ENCODE data around the gene KIF13A. TPM values are rescaled to one million over a fixed set of nuclear protein-coding genes. Genes with fewer than 3 reads are reported as not detected.

The KIF13A gene
- total and polyA plus RNA-seq, 9 of the 15 experiments (the other 6 are each of a cell fraction or from before 2014, with no cell fraction given): 3.6 to 44.3 (median 29.7) TPM

- TF ChIP-seq MNT (conservative IDR thresholded peaks at IDR 0.05): no peak
- TF ChIP-seq PATZ1 (CRISPR knock-in tag; IDR thresholded peaks at IDR 0.05; ENCODE audit: borderline replicate concordance): no peak
- no peak for TF ChIP-seq PTRF (tag; IDR thresholded peaks at IDR 0.05)
- peak; percentile 32; the same call in 1 of the 2 replicates for TF ChIP-seq DPF2 (IDR thresholded peaks at IDR 0.05)
- TF ChIP-seq ID3 (CRISPR knock-in tag; IDR thresholded peaks at IDR 0.05): no peak
- TF ChIP-seq ID3 (tag; IDR thresholded peaks at IDR 0.05): no peak
- TF ChIP-seq TEAD4 (IDR thresholded peaks at IDR 0.05; ENCODE audit: low read length): 0 out of 2 replicates have a peak, but pooled peaks have one; percentile 3
- no peak for TF ChIP-seq TEAD4 (CRISPR knock-in tag; IDR thresholded peaks at IDR 0.05; ENCODE audit: borderline replicate concordance)
- no peak for TF ChIP-seq PBX2 (CRISPR knock-in tag; IDR thresholded peaks at IDR 0.05; ENCODE audit: low read depth)
- peak; percentile 62 for TF ChIP-seq PBX2 (tag; conservative IDR thresholded peaks at IDR 0.05; ENCODE audit: low read depth)
- no peak for TF ChIP-seq IFI16 (CRISPR knock-in tag; IDR thresholded peaks at IDR 0.05)
- TF ChIP-seq PHF21A (IDR thresholded peaks at IDR 0.05; ENCODE audit: borderline replicate concordance, low read depth): no peak
- TF ChIP-seq TAF1 (IDR thresholded peaks at IDR 0.05; ENCODE audit: control insufficient read depth, extremely low read depth, insufficient read depth, low read length, severe bottlenecking): no peak
- no peak for TF ChIP-seq HIVEP1 (CRISPR knock-in tag; IDR thresholded peaks at IDR 0.05)
- TF ChIP-seq IRF2 (CRISPR knock-in tag; IDR thresholded peaks at IDR 0.05): no peak
- no peak for TF ChIP-seq SAP30 (IDR thresholded peaks at IDR 0.05; ENCODE audit: borderline replicate concordance, insufficient read depth, low read depth, low read length, poor library complexity, severe bottlenecking)
- TF ChIP-seq MEIS2 (IDR thresholded peaks at IDR 0.05; ENCODE audit: partially characterized antibody): peak; percentile 70
- TF ChIP-seq TAF15 (IDR thresholded peaks at IDR 0.05; ENCODE audit: low read depth, low read length): no peak
- no peak for TF ChIP-seq ZNF212 (CRISPR knock-in tag; IDR thresholded peaks at IDR 0.05)
- no peak for TF ChIP-seq SMARCC2 (IDR thresholded peaks at IDR 0.05; ENCODE audit: low read depth)
- TF ChIP-seq NCOR1 (IDR thresholded peaks at IDR 0.05): no peak; the same call in 1 of the 2 replicates
Observed at GRCh38 chr6:17884498-17885478, 102.6 kb downstream of the KIF13A start (continued).
